Coronary artery (tissue), 2 donors: Measurements from ENCODE around the gene LITAF.
"Not testable (repeated sequence)": the region's sequence is repeated elsewhere in the genome, so short reads cannot be mapped to it uniquely, and the experiment has no call there.

Experiments used
- DNase-seq: peaks from one replicate; pipeline ENCODE4 v3.0.0-alpha.2; 2017; ENCODE audit warnings: low spot score
- H3K27ac ChIP-seq, 2 donors: fragments of 200-600 bp; sonication (generic); one replicate each; pipeline ENCODE4 v1.5.1; 2016 to 2019
- H3K4me3 ChIP-seq: fragments of 200-600 bp; sonication (generic); 2 replicates; pipeline ENCODE4 v1.5.1; 2016; ENCODE audit warnings: mild to moderate bottlenecking, moderate library complexity
- TF ChIP-seq, protein P1 (sequence below): fragments of 200-600 bp; sonication (generic); IDR thresholded peaks from one replicate; pipeline ENCODE4 v1.5.1; 2019; ENCODE audit warnings: antibody characterized with exemption

The LITAF gene

DNA sequence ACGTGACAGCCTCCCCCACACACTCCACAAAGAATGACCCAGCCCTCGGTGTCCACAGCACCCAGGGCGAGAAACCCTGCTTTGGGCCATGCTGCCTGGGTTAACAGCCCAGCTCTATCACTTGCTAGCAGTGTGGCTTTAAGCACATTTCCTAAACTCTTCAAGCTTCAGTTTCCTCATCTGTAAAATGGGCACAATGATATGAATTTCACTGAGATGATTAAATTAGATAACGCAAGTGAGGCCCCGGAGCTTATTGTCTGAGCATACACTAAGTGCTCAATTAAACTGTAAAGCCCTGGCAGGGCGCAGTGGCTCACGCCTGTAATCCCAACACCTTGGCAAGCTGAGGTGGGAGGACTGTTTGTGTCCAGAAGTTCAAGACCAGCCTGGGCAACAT lies 79.4 kb downstream of the LITAF start:
- TF ChIP-seq, protein P1, sequence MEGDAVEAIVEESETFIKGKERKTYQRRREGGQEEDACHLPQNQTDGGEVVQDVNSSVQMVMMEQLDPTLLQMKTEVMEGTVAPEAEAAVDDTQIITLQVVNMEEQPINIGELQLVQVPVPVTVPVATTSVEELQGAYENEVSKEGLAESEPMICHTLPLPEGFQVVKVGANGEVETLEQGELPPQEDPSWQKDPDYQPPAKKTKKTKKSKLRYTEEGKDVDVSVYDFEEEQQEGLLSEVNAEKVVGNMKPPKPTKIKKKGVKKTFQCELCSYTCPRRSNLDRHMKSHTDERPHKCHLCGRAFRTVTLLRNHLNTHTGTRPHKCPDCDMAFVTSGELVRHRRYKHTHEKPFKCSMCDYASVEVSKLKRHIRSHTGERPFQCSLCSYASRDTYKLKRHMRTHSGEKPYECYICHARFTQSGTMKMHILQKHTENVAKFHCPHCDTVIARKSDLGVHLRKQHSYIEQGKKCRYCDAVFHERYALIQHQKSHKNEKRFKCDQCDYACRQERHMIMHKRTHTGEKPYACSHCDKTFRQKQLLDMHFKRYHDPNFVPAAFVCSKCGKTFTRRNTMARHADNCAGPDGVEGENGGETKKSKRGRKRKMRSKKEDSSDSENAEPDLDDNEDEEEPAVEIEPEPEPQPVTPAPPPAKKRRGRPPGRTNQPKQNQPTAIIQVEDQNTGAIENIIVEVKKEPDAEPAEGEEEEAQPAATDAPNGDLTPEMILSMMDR: no peak
- H3K27ac ChIP-seq: no peak overlapping the region

DNA sequence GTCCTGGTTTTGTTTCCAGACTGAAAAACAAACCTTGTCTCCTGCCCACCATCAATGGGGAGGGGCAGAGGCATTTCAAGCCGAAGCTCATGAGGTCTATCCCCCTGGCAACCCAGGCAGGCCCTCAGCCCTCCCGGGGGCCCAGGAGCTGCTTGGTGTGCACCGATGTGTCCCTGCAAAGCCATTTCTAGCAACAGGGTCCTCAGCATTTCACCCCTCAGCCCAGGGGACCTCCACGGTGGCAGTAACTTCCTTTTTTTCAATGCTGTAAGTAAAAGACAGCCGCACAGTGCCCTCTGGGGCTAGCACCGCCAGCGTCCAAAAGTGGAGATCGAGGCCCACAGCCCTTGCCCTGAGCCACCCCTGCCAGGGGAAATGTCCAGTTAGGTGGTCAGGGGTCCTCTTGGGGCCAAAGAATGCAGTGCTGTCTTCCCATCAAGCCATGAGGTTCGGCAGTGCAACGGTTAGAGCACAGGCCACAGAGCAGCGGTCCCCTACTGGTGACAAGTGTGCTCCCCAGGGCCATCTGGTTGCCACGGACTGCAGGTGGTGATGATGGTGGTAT lies 79.9 kb downstream of the LITAF start:
- no peak overlapping the region for H3K27ac ChIP-seq
- DNase-seq: no peak
- no peak overlapping the region for H3K4me3 ChIP-seq
- TF ChIP-seq, protein P1: no peak

More for the DNA sequence above, 79.4 kb downstream of the LITAF start:
- H3K4me3 ChIP-seq: no peak overlapping the region
- no peak for DNase-seq

DNA sequence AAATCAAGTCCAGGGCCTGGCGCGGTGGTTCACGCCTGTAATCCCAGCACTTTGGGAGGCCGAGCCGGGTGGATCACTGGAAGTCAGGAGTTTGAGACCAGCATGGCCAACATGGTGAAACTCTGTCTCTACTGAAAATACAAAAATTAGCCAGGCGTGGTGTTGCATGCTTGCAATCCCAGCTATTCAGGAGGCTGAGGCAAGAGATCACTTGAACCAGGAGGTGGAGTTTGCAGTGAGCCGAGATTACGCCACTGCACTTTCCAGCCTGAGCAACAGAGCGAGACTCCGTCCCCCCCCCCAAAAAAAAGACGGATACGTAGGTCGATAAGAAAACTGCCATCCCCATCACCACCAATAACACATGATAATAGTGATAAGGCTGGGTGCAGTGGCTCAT lies 82.5 kb downstream of the LITAF start:
- H3K4me3 ChIP-seq, DNase-seq, H3K27ac ChIP-seq: not testable (repeated sequence)

DNA sequence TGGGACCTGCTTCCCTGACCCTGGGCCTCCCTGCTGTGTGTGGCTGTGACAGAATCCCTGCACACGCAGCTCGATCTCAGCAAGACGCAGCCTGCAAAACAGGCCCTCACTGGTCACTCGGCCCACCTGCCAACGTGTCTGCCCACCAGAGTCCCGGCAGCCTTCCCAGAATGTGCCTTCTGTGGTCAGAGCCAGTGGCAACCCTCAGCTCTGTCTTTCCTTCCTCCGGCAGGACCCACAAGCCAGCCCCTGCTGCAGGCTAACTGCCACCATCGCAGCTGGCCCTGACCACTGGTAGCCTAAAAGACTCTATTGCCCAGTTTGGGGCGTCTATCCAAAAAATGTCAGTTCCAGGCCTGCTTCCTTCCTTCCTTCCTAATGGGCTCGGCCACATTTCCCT lies 83.2 kb downstream of the LITAF start:
- Histone ChIP-seq H3K4me3 (no peak overlapping the region), H3K27ac (no peak overlapping the region)
- no peak for DNase-seq
- TF ChIP-seq, protein P1: no peak

DNA sequence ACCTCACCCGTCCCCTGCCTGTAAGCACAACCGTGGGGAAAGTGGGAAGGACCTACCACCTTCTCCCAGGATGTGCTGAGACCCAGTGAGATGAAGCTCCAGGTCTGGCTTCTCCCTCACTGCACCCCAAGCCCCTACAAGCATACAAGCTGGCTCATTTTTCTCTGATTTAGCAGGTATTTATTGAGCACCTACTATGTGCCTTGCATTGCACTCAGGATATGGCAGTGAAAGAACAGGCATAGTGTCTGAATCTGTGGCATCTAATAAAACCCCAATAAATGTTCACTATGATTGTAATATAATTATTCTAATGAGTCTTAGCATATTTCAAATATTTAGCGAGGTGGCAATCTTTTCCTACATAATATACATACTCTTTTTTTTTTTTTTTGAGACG lies 84.5 kb downstream of the LITAF start:
- H3K27ac ChIP-seq: no peak overlapping the region
- no peak overlapping the region for H3K4me3 ChIP-seq
- no peak for DNase-seq
- TF ChIP-seq, protein P1: no peak

DNA sequence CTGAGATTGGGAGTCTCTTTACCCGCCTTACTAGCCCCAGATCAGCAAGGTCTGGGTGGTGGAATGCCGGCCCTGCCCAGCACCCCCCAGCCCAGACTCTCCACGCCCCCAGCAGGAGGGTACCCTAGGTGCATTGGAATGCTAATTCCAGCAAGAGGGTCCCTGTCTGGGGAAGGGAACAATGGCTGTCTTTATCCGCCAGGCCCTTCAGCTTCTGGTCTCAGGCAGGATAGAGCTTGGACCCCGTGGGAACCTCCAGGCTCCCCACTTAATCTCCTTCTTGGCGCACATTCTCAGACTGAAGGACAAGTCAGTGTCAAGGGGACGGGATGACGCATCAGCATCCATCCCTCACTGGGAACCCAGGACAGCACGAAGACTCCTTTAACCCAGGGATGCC lies 85.1 kb downstream of the LITAF start:
- DNase-seq: no peak
- no peak overlapping the region for H3K4me3 ChIP-seq
- no peak overlapping the region for H3K27ac ChIP-seq
- TF ChIP-seq, protein P1: no peak

DNA sequence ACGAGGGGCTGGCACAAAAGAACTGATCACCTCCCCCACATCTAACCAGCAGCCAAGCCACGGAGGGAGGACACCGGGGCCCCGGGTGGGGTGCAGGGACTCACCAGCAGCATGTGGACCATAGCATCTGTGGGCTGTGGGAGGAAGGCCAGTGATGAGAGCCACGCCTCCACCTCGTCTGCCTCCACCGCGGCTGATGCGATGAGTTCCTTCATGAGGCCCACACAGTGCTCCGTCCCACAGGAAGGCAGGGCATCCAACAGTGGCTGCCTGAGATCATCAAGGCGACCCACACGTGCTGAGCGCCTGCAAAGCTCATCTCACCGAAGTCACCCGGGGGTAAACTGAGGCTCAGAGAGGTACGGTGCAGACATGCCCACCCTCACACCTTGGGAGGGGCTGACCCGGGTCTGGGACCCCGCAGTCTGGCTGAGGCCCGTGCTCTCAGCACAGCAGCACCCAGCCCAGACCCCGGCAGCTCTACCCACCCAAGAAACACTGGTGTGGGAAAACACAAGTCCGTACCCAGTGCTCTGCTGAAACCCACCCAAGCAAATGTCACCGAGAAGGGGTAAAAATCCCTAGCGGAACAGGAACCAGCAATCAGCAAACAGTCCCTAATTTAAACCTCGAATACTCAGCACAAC lies 85.9 kb downstream of the LITAF start:
- DNase-seq: no peak
- H3K27ac ChIP-seq: no peak overlapping the region
- TF ChIP-seq, protein P1: no peak
- no peak overlapping the region for H3K4me3 ChIP-seq
